HG03565 (cell line): ENCODE results near the gene TMEM223.
"Not testable (repeated sequence)": the region's sequence is repeated elsewhere in the genome, so short reads cannot be mapped to it uniquely, and the experiment has no call there.

Experiments used
- ATAC-seq: cut with Tn5 transposase; IDR thresholded peaks from one replicate; pipeline ENCODE4 v1.9.1; 2021; ENCODE audit warnings: mild to moderate bottlenecking, moderate library complexity; ENCODE audit not compliant: unreplicated experiment

TMEM223 gene

GRCh38 chr11:62804310-62805075, 12.7 kb upstream of the TMEM223 start:
- peak; percentile 2 for ATAC-seq

DNA sequence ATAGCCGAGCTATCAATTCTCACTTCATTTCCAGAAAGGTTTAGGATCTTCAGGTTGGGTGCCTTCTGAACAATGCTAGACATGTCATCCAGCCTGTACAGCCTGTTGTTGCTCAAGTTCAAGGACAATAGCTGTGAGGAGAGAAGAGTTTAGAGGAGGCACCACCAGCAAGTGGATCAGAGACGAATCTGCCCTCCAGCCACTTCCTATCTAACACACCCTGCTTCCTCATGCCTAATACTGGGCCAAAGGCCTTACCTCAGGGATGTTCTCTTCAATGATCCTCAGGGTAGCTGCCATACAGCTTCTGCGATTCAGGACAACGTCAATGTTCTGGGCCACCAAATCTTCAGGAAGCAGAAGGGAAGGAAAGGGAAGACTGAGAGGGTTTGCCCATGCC, 9.3 kb upstream of the TMEM223 start:
- no peak for ATAC-seq

GRCh38 chr11:62799486-62799885, 7.7 kb upstream of the TMEM223 start:
- ATAC-seq, result no peak

DNA sequence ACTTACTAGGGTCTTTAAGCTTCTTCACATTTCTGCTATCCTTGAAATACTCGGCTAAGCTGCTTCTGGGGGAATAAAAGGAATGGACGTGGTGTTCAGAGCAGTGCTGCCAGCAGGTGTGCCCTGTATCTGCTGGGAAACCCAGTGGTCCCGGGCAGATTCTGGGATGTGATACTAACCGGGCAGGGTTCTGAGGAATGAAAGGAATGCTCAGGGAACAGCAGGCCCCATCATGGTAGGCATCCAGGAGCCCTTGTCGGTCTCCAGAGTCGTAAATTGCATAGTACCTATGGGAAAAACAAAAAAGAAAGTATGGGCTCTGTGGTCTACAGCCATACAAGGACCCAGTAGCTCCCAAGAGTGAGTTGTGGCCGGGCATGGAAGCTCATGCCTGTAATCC, 4.5 kb upstream of the TMEM223 start:
- ATAC-seq, result no peak

GRCh38 chr11:62794201-62794775, 2.5 kb upstream of the TMEM223 start:
- ATAC-seq, result no peak

GRCh38 chr11:62792202-62792575, 383 bp upstream of the TMEM223 start:
- ATAC-seq, result no peak

DNA sequence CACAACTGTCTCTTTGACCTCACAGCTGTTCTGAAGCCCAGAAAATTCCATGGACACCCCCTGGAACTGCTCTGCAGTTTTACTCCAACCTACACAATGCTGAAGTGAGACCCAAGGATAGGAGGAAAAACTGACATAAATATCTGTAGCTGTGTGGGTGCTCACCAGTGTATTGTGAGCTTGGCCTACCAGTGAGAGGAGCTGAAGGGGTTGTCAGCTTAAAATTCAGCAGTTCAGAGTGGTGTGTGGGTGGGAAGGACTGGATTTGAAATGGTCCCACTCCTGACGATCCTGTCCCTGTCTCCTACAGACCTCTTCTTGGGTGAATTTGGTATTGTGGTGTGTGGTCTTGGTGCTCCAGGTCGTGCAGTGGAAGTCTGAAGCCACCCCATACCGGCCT, 2.2 kb downstream of the TMEM223 start:
- no peak for ATAC-seq

- no peak for ATAC-seq
Observed at GRCh38 chr11:62788991-62789390, 2.8 kb downstream of the TMEM223 start.

DNA sequence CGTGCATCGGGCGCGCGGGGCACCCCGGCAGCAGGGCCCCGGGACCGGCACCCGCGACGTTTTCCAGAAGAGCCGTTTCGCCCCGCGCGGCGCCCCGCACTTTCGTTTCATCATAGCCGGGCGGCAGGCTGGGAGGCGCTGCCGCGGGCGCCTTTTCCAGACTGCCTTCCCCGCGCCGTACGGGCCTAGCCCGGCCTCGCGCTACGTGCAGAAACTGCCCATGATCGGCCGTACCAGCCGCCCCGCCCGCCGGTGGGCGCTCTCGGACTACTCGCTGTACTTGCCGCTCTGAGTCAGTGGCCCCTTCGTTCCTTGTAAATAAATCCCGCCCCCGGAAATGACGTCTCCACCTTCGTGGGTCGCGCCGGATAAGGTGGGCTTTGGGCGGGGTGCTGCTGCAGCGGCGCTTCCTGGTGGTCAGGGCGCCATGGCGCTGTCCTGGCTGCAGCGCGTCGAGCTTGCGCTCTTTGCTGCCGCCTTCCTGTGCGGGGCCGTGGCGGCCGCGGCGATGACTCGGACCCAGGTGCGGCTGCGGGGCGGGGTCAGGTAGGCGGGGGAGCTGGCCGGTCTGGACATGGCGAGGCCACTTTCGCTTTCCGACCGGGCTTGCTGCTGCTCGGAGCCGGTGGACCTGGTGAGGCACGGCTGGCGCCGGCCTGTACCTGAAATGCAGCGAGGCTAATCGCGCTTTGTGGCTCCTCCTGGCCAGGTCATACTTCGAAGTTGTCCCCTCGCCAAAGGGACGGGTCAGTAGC, 4.6 kb downstream of the TMEM223 start, which contains the start of gene TMEM179B:
TMEM179B (plus strand) TSS at position 398 of the 755 bp plus-strand sequence; CDS start at position 428, 30 bp downstream.
- ATAC-seq, result peak; percentile 52

- ATAC-seq, result peak; percentile 34
Observed at GRCh38 chr11:62786318-62787004, 5.3 kb downstream of the TMEM223 start.

DNA sequence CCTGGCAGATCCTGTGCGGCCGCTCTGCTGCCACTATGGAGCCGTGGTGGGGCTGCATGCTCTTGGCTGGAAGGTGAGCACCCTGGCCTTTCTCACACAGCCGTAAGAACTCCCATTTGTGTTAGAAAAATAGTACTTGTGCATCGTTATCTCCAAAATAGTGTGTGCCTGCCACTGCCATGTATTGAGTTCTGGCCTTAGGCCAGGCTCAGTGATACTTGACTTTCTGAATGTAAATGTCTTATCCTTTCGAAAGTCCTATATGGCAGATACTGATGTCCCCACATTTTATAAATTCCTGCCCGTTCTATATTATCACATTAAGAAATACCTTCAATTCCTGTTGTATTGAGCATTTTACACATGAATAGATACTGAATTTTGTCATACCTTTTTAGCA, 9.1 kb downstream of the TMEM223 start:
- ATAC-seq, result no peak

GRCh38 chr11:62778441-62778840, 13.4 kb downstream of the TMEM223 start:
- no peak for ATAC-seq

GRCh38 chr11:62777389-62777788, 14.4 kb downstream of the TMEM223 start:
- ATAC-seq, result no peak

GRCh38 chr11:62775646-62776045, 16.2 kb downstream of the TMEM223 start:
- ATAC-seq, result no peak

GRCh38 chr11:62774407-62774806, 17.4 kb downstream of the TMEM223 start:
- ATAC-seq, result no peak

- peak; percentile 68 for ATAC-seq
Observed at GRCh38 chr11:62771144-62772021, 20.4 kb downstream of the TMEM223 start, which contains the start of gene TAF6L. TSS of gene TAF6L (plus strand) at chr11:62771396. CDS start at chr11:62775784, 4,388 bp downstream.

GRCh38 chr11:62770778-62771143, 21.0 kb downstream of the TMEM223 start:
- ATAC-seq, result peak; percentile 2

GRCh38 chr11:62760867-62761227, 31.0 kb downstream of the TMEM223 start:
- ATAC-seq, result not testable (repeated sequence)

DNA sequence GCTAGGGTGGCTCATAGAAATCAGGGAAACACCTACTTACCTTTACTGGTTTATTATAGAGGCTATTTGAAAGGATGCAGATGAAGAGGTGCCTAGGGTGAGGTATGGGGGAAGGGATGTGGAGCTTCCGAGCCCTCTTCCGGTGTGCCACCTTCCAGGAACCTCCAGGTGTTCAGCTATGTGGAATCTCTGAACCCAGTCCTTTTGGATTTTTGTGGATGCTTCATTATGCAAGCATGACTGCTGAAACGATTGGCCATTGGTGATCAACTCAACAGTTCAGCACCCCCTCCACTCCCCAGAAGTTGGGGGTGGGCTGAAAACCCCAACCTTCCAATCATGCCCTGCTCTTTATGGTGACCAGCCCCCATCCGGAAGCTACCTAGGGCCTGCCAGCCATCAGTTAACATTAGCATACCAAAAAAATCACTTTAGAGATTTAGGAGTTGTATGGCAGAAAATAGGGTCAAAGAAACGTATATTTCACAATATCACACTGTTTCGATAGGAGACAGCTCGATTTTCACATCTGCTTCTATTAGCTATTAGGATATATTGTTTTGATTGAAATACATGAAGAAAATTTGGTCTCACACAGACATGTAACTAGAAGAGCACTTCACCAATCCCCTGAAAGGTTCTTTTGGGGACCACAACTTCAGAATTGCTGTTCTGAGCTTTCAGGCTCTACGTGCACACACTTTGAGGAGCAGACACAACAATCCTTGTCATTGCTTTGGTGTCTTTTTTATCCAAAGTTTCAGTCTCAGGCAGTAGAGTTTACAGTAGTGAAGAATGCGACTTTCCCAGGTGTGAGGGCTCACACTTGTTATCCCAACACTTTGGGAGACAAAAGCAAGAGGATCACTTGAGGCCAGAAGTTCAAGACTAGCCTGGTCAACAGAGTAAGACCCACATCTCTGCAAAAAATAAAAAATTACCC, 33.7 kb downstream of the TMEM223 start:
- ATAC-seq, result no peak
